Measurements from ENCODE around the gene HRAS.

The HRAS gene

GRCh38 chr11:563066-563811 lies 27.9 kb upstream of the HRAS start:
- Histone ChIP-seq H3K27ac (ENCODE audit: low read depth, low read length) (no peak overlapping the region), H3K9ac (ENCODE audit: low read length) (no peak overlapping the region), H3K27me3 (ENCODE audit: control insufficient read depth, insufficient read depth, low read length) (no peaks in the 10 kb centered on the region), H3K36me3 (ENCODE audit: control insufficient read depth, insufficient read depth, low read length) (no peaks in the 10 kb centered on the region), H3K4me1 (ENCODE audit: control insufficient read depth, insufficient read depth, low read length) (peaks cover 2% of the 10 kb centered on the region), H3K4me3 (ENCODE audit: low read length) (no peak overlapping the region)

- Histone ChIP-seq H3K4me1 (ENCODE audit: control insufficient read depth, insufficient read depth, low read length) (peaks cover 2% of the 10 kb centered on the region), H3K36me3 (ENCODE audit: control insufficient read depth, insufficient read depth, low read length) (no peaks in the 10 kb centered on the region), H3K4me3 (ENCODE audit: low read length) (peak overlapping the region; percentile 72), H3K9ac (ENCODE audit: low read length) (no peak overlapping the region), H3K27me3 (ENCODE audit: control insufficient read depth, insufficient read depth, low read length) (peaks cover 2% of the 10 kb centered on the region), H3K27ac (ENCODE audit: low read depth, low read length) (no peak overlapping the region)
These were observed 26.8 kb upstream of the HRAS start for GRCh38 chr11:562046-562645.

DNA sequence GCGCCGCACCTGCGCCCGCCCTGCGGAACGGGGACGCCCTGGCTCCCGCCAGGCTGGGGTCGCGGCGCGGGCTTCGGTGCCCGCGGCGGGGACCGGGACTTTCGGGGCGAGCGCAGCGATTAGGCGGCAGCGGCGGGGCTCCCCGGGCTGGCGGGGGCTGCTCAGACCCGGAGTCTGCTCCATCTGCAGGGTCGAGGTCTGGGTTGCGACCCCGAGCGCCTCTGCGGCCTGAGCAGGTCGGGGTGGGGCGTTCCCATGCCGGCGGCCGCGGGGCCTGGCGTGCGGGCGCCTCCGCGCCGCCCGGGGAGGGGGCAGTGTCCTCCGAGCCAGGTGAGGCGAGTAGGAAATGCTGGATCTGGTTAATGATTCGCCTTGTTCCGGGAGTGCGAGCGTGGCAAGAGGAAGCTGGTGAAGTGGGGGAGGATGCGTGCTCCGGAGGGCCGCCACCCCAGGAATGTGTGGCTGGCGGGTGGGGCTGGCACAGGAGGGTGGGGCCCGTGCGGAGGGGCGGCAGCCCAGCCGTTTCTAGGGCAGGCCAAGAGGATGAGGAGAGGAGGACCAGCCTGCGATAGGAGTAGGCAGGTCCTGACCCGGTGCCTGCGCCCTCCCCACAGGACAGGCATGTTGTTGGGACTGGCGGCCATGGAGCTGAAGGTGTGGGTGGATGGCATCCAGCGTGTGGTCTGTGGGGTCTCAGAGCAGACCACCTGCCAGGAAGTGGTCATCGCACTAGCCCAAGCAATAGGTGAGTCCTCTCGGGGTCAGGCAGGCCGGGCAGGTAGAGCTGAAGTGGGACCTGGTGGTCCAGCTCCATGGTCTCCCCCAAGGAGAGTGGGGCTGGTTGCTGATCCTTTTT lies 26.0 kb upstream of the HRAS start:
- H3K36me3 ChIP-seq (ENCODE audit: control insufficient read depth, insufficient read depth, low read length), result no peaks in the 10 kb centered on the region
- peaks cover 7% of the 10 kb centered on the region for H3K27me3 ChIP-seq (ENCODE audit: control insufficient read depth, insufficient read depth, low read length)
- peak overlapping the region; percentile 71 for H3K9ac ChIP-seq (ENCODE audit: low read length)
- H3K4me3 ChIP-seq (ENCODE audit: low read length), result peak overlapping the region; percentile 72
- H3K27ac ChIP-seq (ENCODE audit: low read depth, low read length), result no peak overlapping the region
- H3K4me1 ChIP-seq (ENCODE audit: control insufficient read depth, insufficient read depth, low read length), result peaks cover 2% of the 10 kb centered on the region

- Histone ChIP-seq H3K4me3 (ENCODE audit: low read length) (peak within 1 kb of the TSS; percentile 72), H3K36me3 (ENCODE audit: control insufficient read depth, insufficient read depth, low read length) (no peaks in the 10 kb centered on the region), H3K9ac (ENCODE audit: low read length) (peak within 1 kb of the TSS; percentile 71), H3K4me1 (ENCODE audit: control insufficient read depth, insufficient read depth, low read length) (peaks cover 2% of the 10 kb centered on the region), H3K27me3 (ENCODE audit: control insufficient read depth, insufficient read depth, low read length) (peaks cover 12% of the 10 kb centered on the region), H3K27ac (ENCODE audit: low read depth, low read length) (peak within 1 kb of the TSS; percentile 40)
These were observed 25.1 kb upstream of the HRAS start, which contains the start of the genes LMNTD2 and RASSF7 for GRCh38 chr11:560305-561147. Gene LMNTD2, minus strand, starts transcription at chr11:560738. Its CDS starts 22 bp downstream, at chr11:560716. Gene RASSF7, plus strand, starts transcription at chr11:560970. Its CDS starts 799 bp downstream, at chr11:561769.

- Histone ChIP-seq H3K4me1 (ENCODE audit: control insufficient read depth, insufficient read depth, low read length) (peaks cover 2% of the 10 kb centered on the region), H3K27me3 (ENCODE audit: control insufficient read depth, insufficient read depth, low read length) (peaks cover 12% of the 10 kb centered on the region), H3K4me3 (ENCODE audit: low read length) (peak overlapping the region; percentile 65), H3K27ac (ENCODE audit: low read depth, low read length) (peak overlapping the region; percentile 40), H3K36me3 (ENCODE audit: control insufficient read depth, insufficient read depth, low read length) (no peaks in the 10 kb centered on the region), H3K9ac (ENCODE audit: low read length) (peak overlapping the region; percentile 24)
These were observed 24.4 kb upstream of the HRAS start for GRCh38 chr11:559712-560304.

- Histone ChIP-seq H3K27me3 (ENCODE audit: control insufficient read depth, insufficient read depth, low read length) (peaks cover 17% of the 10 kb centered on the region), H3K4me1 (ENCODE audit: control insufficient read depth, insufficient read depth, low read length) (peaks cover 2% of the 10 kb centered on the region), H3K9ac (ENCODE audit: low read length) (no peak overlapping the region), H3K4me3 (ENCODE audit: low read length) (no peak overlapping the region), H3K36me3 (ENCODE audit: control insufficient read depth, insufficient read depth, low read length) (no peaks in the 10 kb centered on the region), H3K27ac (ENCODE audit: low read depth, low read length) (no peak overlapping the region)
These were observed 23.7 kb upstream of the HRAS start for GRCh38 chr11:559020-559620.

DNA sequence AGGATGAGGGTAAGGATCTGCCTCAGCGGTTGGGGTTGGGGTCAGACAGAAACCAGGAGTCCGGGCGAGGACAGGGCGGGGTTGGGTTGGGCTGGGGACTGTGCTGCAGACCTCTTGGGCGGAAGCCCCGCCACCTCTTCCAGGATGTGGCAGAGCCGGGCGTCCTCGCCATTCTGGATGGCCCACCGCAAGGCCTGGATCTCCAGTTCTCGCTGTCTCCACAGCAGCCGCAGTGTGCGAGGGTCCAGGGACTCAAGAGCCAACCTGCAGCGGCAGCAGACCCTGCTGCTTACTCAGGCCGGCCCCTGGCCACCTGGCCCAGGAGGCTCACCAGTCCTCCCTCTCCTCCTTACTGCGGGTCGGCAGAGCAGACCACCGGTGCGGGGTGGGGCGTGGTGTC lies 23.1 kb upstream of the HRAS start:
- Histone ChIP-seq H3K27me3 (ENCODE audit: control insufficient read depth, insufficient read depth, low read length) (peaks cover 23% of the 10 kb centered on the region), H3K4me3 (ENCODE audit: low read length) (no peak overlapping the region), H3K4me1 (ENCODE audit: control insufficient read depth, insufficient read depth, low read length) (peaks cover 2% of the 10 kb centered on the region), H3K36me3 (ENCODE audit: control insufficient read depth, insufficient read depth, low read length) (no peaks in the 10 kb centered on the region), H3K9ac (ENCODE audit: low read length) (no peak overlapping the region), H3K27ac (ENCODE audit: low read depth, low read length) (no peak overlapping the region)

DNA sequence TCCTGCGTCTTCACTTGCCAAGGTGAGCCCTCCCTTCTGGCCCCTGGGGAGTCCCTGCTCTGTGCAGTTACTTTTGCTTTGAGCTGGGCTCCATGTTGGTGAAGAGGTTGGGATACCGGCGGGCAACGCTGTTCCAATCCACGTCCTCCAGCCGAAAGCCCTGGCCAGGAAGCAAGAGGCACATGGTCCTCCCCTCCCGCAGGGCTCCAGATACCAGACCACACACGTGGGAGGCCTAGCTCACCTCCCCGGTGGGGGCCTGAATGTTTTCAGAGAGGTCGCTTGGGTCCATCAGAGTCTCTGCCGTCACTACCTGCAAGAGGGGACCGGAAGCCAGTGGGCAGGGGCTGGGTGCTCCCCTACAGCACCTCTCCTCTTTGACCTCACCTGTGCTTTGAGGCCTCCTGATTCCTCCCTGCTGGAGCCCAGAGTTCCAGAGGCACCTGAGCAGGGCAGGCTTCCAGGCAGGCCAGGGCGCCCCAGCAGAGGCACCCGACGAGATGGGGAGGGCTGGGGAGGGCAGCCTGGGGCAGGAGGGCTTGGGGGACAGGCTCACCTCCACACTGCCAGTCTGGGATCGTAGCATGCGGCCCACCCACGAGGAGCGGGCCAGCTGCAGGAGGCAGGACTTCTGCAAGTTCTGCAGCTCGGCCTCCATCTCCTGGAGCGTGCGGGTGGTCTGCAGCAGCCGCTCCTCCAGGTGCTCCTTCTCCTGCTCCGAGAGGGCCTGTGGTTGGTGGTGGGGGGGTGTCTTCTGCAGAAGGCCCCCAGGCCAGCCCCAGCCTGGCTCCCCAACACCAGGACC lies 22.2 kb upstream of the HRAS start:
- Histone ChIP-seq H3K27ac (ENCODE audit: low read depth, low read length) (no peak overlapping the region), H3K4me1 (ENCODE audit: control insufficient read depth, insufficient read depth, low read length) (peaks cover 2% of the 10 kb centered on the region), H3K27me3 (ENCODE audit: control insufficient read depth, insufficient read depth, low read length) (peaks cover 31% of the 10 kb centered on the region), H3K36me3 (ENCODE audit: control insufficient read depth, insufficient read depth, low read length) (no peaks in the 10 kb centered on the region), H3K9ac (ENCODE audit: low read length) (no peak overlapping the region), H3K4me3 (ENCODE audit: low read length) (no peak overlapping the region)

DNA sequence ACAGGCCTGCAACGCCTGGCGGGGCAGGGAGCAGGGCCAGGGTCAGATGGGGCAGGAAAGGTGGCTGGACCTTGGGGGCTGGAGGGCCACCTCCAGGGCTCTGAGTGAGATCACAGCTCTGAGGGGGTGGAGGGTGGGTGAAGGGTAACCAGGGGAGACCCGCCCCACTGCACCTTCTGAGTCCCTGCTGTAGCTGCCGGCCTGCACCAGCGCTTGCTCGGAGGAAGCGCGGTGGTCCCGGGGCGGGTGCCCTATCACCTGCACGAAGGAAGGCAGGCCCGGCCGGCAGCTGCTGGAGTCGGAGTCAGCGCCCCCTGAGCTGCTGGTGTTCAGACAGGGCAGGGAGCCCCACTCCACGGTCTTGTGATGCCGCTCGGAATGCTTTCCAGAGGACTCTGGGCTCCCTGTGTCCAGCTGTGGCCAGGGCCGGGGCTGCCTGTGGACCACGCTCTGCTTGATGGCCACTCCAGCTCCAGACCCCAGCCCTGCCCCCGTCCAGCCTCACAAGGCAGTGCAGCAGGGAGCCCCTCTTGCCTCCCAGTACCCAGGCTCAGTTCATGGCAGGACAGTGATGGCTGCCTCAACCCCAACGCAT lies 21.4 kb upstream of the HRAS start:
- Histone ChIP-seq H3K4me3 (ENCODE audit: low read length) (no peak overlapping the region), H3K9ac (ENCODE audit: low read length) (no peak overlapping the region), H3K27ac (ENCODE audit: low read depth, low read length) (no peak overlapping the region), H3K36me3 (ENCODE audit: control insufficient read depth, insufficient read depth, low read length) (no peaks in the 10 kb centered on the region), H3K27me3 (ENCODE audit: control insufficient read depth, insufficient read depth, low read length) (peaks cover 33% of the 10 kb centered on the region), H3K4me1 (ENCODE audit: control insufficient read depth, insufficient read depth, low read length) (peaks cover 2% of the 10 kb centered on the region)

- Histone ChIP-seq H3K36me3 (ENCODE audit: control insufficient read depth, insufficient read depth, low read length) (no peaks in the 10 kb centered on the region), H3K27ac (ENCODE audit: low read depth, low read length) (no peak overlapping the region), H3K4me1 (ENCODE audit: control insufficient read depth, insufficient read depth, low read length) (peaks cover 2% of the 10 kb centered on the region), H3K27me3 (ENCODE audit: control insufficient read depth, insufficient read depth, low read length) (peaks cover 33% of the 10 kb centered on the region), H3K4me3 (ENCODE audit: low read length) (no peak overlapping the region), H3K9ac (ENCODE audit: low read length) (no peak overlapping the region)
These were observed 20.6 kb upstream of the HRAS start for GRCh38 chr11:555780-556661.

All from rectal smooth muscle tissue (tissue), 1 donor.